ENCODE data around the gene PRR36.

The PRR36 gene

GRCh38 chr19:7912697-7913564 is 38.7 kb upstream of the PRR36 start:
- no peak for DNase-seq (ENCODE audit: low spot score)

- no peak for DNase-seq (ENCODE audit: low spot score)
Measured at GRCh38 chr19:7912144-7912696, 38.0 kb upstream of the PRR36 start.

- no peak for DNase-seq (ENCODE audit: low spot score)
Measured at GRCh38 chr19:7911508-7912143, 37.4 kb upstream of the PRR36 start.

- DNase-seq (ENCODE audit: low spot score) = no peak
Measured at GRCh38 chr19:7910321-7911161, 36.4 kb upstream of the PRR36 start.

GRCh38 chr19:7909471-7910067 is 35.4 kb upstream of the PRR36 start:
- no peak for DNase-seq (ENCODE audit: low spot score)

- no peak for DNase-seq (ENCODE audit: low spot score)
Measured at GRCh38 chr19:7908742-7909461, 34.7 kb upstream of the PRR36 start.

- DNase-seq (ENCODE audit: low spot score) = no peak
Measured at GRCh38 chr19:7908078-7908699, 34.0 kb upstream of the PRR36 start.

- DNase-seq (ENCODE audit: low spot score) = no peak
Measured at GRCh38 chr19:7907544-7907943, 33.4 kb upstream of the PRR36 start.

GRCh38 chr19:7907122-7907521 is 32.9 kb upstream of the PRR36 start:
- DNase-seq (ENCODE audit: low spot score) = no peak

GRCh38 chr19:7905859-7906258 is 31.7 kb upstream of the PRR36 start:
- DNase-seq (ENCODE audit: low spot score) = no peak

GRCh38 chr19:7905268-7905667 is 31.1 kb upstream of the PRR36 start:
- no peak for DNase-seq (ENCODE audit: low spot score)

GRCh38 chr19:7904074-7905020 is 30.2 kb upstream of the PRR36 start:
- peak; percentile 83 for DNase-seq (ENCODE audit: low spot score)

- DNase-seq (ENCODE audit: low spot score) = peak; percentile 99
Measured at GRCh38 chr19:7903244-7904073, 29.3 kb upstream of the PRR36 start, which contains the start of gene MAP2K7. MAP2K7 (plus strand) TSS chr19:7903877; CDS start chr19:7903945, 68 bp downstream.

GRCh38 chr19:7902796-7903243 is 28.6 kb upstream of the PRR36 start:
- DNase-seq (ENCODE audit: low spot score) = no peak

- DNase-seq (ENCODE audit: low spot score) = no peak
Measured at GRCh38 chr19:7901337-7901736, 27.1 kb upstream of the PRR36 start.

GRCh38 chr19:7900931-7901330 is 26.7 kb upstream of the PRR36 start:
- DNase-seq (ENCODE audit: low spot score) = no peak

GRCh38 chr19:7900401-7900870 is 26.2 kb upstream of the PRR36 start:
- DNase-seq (ENCODE audit: low spot score) = no peak

- DNase-seq (ENCODE audit: low spot score) = no peak
Measured at GRCh38 chr19:7899751-7900378, 25.7 kb upstream of the PRR36 start.
